ENCODE results near the gene DNAJB13.

Gene DNAJB13

GRCh38 chr11:74012074-74012809 lies 61.4 kb downstream of the DNAJB13 start:
- H3K4me3 ChIP-seq (replicated peaks; ENCODE audit: low read depth, low read length), result no peak overlapping the region
- no peak for DNase-seq (ENCODE audit: extremely low read depth, low read depth)
- TF ChIP-seq CTCF (IDR thresholded peaks at IDR 0.05; ENCODE audit: low read depth, low read length, missing control alignments), result no peak

DNA sequence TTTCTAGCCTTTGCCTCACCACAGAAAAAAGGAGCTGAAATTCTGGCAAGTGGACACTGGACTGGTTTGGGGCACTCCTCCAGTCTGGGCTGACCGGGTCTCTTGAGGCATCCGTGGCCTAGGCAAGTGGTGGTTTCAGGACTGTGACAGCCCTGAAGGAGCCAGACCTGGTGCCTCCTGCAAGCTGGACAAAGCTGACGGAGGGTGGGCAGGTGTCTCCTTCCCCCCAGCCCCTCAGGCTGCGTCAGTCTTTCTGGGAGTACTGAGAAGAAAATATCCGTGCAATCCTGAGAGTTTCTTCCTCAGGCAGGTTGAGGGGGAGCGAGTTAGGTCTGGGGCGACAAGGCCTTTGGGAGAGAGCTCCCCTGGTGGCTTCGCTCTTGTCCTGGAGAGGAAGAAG lies 62.3 kb downstream of the DNAJB13 start:
- no peak for TF ChIP-seq CTCF (IDR thresholded peaks at IDR 0.05; ENCODE audit: low read depth, low read length, missing control alignments)
- H3K4me3 ChIP-seq (replicated peaks; ENCODE audit: low read depth, low read length), result no peak overlapping the region
- no peak for DNase-seq (ENCODE audit: extremely low read depth, low read depth)

GRCh38 chr11:74014880-74015279 lies 64.1 kb downstream of the DNAJB13 start:
- no peak for TF ChIP-seq CTCF (IDR thresholded peaks at IDR 0.05; ENCODE audit: low read depth, low read length, missing control alignments)
- DNase-seq (ENCODE audit: extremely low read depth, low read depth), result no peak
- no peak overlapping the region for H3K4me3 ChIP-seq (replicated peaks; ENCODE audit: low read depth, low read length)

GRCh38 chr11:74015919-74016684 lies 65.3 kb downstream of the DNAJB13 start:
- no peak overlapping the region for H3K4me3 ChIP-seq (replicated peaks; ENCODE audit: low read depth, low read length)
- no peak for DNase-seq (ENCODE audit: extremely low read depth, low read depth)
- TF ChIP-seq CTCF (IDR thresholded peaks at IDR 0.05; ENCODE audit: low read depth, low read length, missing control alignments), result no peak

DNA sequence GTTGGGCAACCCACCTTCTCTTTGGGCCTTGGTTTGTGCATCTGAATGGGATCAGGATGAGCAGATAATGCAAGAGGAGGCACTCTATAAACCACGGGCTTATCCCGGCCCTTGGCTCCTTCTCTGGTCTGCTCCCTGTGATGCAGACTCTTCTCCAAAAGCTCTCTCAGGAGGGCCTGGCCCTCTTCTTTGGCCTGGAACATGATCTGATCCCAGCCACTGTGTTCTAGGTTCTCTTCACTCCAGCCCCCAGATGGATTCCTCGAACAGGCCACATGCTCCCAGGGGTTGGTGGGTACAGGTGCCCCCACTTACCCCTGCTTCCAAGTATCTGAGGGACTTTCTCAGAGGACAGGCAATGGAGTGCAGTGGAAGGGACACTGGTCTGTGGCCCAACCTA lies 66.8 kb downstream of the DNAJB13 start:
- DNase-seq (ENCODE audit: extremely low read depth, low read depth), result no peak
- no peak overlapping the region for H3K4me3 ChIP-seq (replicated peaks; ENCODE audit: low read depth, low read length)
- no peak for TF ChIP-seq CTCF (IDR thresholded peaks at IDR 0.05; ENCODE audit: low read depth, low read length, missing control alignments)

DNA sequence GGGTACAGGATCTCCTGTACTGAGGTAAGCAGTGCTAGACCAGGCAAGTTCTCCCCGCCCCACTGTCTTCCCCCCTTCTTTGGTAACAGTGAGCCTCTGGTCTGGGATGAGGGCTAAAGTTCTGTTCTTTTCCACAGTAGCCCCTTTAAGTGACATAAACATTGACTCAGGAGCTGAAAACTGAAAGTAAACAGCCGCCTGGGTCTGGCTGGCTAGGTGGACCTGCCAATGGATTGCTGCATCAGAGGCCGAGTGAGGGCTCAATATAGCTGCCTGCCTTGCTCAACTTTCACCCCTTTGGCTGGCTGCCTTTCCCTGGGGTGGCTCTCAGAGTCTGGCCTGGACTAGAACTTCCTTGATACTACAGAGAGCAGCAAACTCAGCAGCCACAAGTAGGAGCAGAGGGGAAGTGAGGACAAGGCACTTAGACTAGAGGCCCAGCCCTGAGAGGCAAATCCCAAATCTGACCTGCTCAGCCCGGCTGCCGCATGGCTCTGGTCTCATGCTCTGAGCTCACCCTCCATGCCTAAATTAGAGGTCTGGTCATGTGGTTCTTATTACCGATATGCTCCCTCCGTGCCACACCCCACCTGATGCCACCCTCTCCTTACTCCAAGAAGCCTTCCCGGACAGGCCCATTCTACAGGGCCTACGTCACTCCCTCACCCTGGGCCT lies 67.6 kb downstream of the DNAJB13 start:
- TF ChIP-seq CTCF (IDR thresholded peaks at IDR 0.05; ENCODE audit: low read depth, low read length, missing control alignments), result no peak
- DNase-seq (ENCODE audit: extremely low read depth, low read depth), result no peak
- H3K4me3 ChIP-seq (replicated peaks; ENCODE audit: low read depth, low read length), result no peak overlapping the region

All from HFF-Myc (cell line).